ENCODE measurements around the gene GALNT11.

GALNT11 gene

DNA sequence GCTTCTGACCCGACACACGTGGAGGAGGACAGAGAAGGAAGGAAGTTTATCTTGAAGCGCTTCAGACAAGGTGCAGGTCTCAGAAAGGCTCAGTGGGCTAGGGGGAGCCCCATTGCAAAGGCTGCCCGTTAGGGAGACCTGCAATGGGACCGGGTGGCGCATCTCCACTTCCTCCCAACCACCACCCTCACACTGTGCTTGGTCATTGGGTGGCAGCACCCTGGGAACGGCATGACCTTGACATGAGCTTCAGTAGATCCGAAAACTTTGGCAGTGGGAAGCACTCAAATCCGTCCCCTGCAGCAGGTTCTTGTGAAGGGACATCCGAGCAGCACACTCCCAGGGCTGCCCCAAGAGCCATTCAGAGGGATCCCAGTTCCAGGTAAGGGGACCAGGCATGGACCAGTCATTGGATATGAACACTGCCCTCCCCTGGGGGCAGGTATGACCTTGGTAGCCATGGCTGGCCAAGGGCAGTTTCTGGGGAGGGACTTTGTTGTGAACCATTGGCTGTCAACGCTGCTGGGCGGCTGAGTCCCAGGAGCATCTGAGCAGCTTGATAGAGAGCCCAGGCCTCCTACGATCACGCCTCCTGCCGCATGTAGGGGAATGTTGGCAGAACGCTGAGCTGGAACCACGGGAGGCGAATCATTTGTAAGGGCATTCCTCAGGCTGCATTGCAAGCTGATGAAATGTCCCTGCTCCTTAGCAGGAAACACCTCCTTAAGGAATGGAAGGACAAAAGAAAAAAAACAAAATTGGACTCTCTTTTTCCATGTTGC is 37.5 kb upstream of the GALNT11 start:
- DNase-seq, result peak; percentile 85
- no peak overlapping the region for H3K4ac ChIP-seq (ENCODE audit: low read depth, low read length)
- H3K36me3 ChIP-seq (ENCODE audit: control insufficient read depth, insufficient read depth, low read length), result no peaks in the 10 kb centered on the region
- no peaks in the 10 kb centered on the region for H3K79me2 ChIP-seq (ENCODE audit: control insufficient read depth, insufficient read depth, low read length)
- H4K8ac ChIP-seq (ENCODE audit: low read depth, low read length), result no peak overlapping the region
- H3K4me3 ChIP-seq (ENCODE audit: low read length), result no peak overlapping the region
- H3K18ac ChIP-seq (ENCODE audit: low read length), result no peak overlapping the region
- H3K79me1 ChIP-seq (ENCODE audit: low read length), result no peaks in the 10 kb centered on the region
- no peak overlapping the region for H2AK5ac ChIP-seq (ENCODE audit: low read length)
- no peak overlapping the region for H2BK120ac ChIP-seq (ENCODE audit: low read depth, low read length)
- H3K56ac ChIP-seq (ENCODE audit: low read length), result no peak overlapping the region
- no peak overlapping the region for H2BK15ac ChIP-seq (replicated peaks; ENCODE audit: low read depth)
- H3K27ac ChIP-seq (ENCODE audit: low read depth, low read length), result no peak overlapping the region
- no peak overlapping the region for H3K23ac ChIP-seq (ENCODE audit: low read length)
- H3K4me2 ChIP-seq (ENCODE audit: low read length), result no peak overlapping the region
- no peak overlapping the region for H4K5ac ChIP-seq (ENCODE audit: low read length)
- no peak overlapping the region for H3K9ac ChIP-seq (ENCODE audit: low read length)
- H3K4me1 ChIP-seq (ENCODE audit: control insufficient read depth, low read depth, low read length), result no peaks in the 10 kb centered on the region
- no CpG with 5 or more reads among the region's 18 CpGs for WGBS (ENCODE audit: extremely low coverage, insufficient coverage, low lambda C conversion rate)
- no peaks in the 10 kb centered on the region for H3K27me3 ChIP-seq (ENCODE audit: insufficient read depth, low read length, poor library complexity)
- no peak overlapping the region for H2BK5ac ChIP-seq (ENCODE audit: low read length)

DNA sequence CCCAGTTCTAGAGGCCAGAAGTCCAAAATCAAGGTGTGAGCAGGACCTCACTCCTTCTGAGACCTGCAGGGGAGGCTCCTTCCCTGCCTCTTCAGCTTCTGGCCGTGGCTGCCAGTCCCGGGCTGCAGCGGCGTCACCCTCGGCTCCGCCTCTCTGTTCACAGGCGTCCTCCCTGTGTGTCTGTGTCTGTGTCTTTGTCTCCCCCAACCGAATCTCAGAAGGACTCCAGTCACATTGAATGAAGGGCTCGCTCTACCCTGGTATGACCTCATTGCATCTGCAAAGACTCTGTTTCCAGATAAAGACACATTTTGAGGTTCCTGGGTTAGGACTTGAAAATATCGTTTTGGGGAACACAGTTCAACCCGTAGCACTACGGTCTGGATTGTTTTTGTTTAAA is 33.1 kb upstream of the GALNT11 start:
- no peaks in the 10 kb centered on the region for H3K4me1 ChIP-seq (ENCODE audit: control insufficient read depth, low read depth, low read length)
- no peak overlapping the region for H4K5ac ChIP-seq (ENCODE audit: low read length)
- no peak overlapping the region for H3K56ac ChIP-seq (ENCODE audit: low read length)
- H2BK15ac ChIP-seq (replicated peaks; ENCODE audit: low read depth), result no peak overlapping the region
- no peak overlapping the region for H3K27ac ChIP-seq (ENCODE audit: low read depth, low read length)
- no peak overlapping the region for H3K4me2 ChIP-seq (ENCODE audit: low read length)
- H3K79me1 ChIP-seq (ENCODE audit: low read length), result no peaks in the 10 kb centered on the region
- no peak overlapping the region for H2AK5ac ChIP-seq (ENCODE audit: low read length)
- no peak overlapping the region for H2BK120ac ChIP-seq (ENCODE audit: low read depth, low read length)
- no peak overlapping the region for H3K4me3 ChIP-seq (ENCODE audit: low read length)
- H3K18ac ChIP-seq (ENCODE audit: low read length), result no peak overlapping the region
- WGBS (ENCODE audit: extremely low coverage, insufficient coverage, low lambda C conversion rate), result no CpG with 5 or more reads among the region's 12 CpGs
- no peak overlapping the region for H3K23ac ChIP-seq (ENCODE audit: low read length)
- no peaks in the 10 kb centered on the region for H3K36me3 ChIP-seq (ENCODE audit: control insufficient read depth, insufficient read depth, low read length)
- H3K9ac ChIP-seq (ENCODE audit: low read length), result no peak overlapping the region
- no peak overlapping the region for H4K8ac ChIP-seq (ENCODE audit: low read depth, low read length)
- DNase-seq, result peak; percentile 94
- H2BK5ac ChIP-seq (ENCODE audit: low read length), result no peak overlapping the region
- H3K79me2 ChIP-seq (ENCODE audit: control insufficient read depth, insufficient read depth, low read length), result no peaks in the 10 kb centered on the region
- no peak overlapping the region for H3K4ac ChIP-seq (ENCODE audit: low read depth, low read length)
- H3K27me3 ChIP-seq (ENCODE audit: insufficient read depth, low read length, poor library complexity), result no peaks in the 10 kb centered on the region

DNA sequence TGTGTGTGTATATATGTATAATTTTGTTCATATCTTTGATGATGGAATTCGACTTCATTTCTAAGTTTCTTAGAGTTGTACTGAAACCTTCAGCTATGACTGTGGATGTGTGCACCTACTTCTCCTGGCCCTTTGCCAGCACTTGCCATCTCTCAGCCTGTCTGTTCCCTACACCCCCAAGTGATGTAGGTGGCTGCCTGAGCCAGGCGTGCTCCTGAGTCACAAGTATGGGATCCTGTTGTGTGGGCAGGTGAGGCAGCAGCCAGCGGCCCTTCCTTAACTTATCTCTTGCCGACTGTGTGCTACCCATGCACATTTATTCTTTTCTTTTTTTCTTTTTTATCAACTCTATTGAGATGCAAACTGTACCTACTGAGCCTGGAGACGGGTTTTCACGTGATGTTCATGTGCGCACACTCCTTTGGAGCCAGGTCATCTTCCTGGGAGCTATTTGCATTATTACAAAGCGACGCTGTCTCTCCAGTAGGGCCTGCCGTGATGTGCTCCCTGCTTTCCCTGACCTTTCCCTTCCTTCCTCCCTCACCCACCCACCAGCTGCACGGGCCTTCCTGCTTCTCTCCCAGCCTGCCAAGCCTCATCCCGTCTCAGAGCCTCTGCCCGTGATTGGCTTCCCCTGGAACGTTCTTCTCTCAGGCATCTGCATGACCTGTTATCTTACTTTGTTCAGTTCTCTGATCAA is 31.3 kb upstream of the GALNT11 start:
- no peak overlapping the region for H2AK5ac ChIP-seq (ENCODE audit: low read length)
- H2BK5ac ChIP-seq (ENCODE audit: low read length), result no peak overlapping the region
- no peak overlapping the region for H3K23ac ChIP-seq (ENCODE audit: low read length)
- H3K4me1 ChIP-seq (ENCODE audit: control insufficient read depth, low read depth, low read length), result no peaks in the 10 kb centered on the region
- no peak overlapping the region for H3K4me3 ChIP-seq (ENCODE audit: low read length)
- H3K9ac ChIP-seq (ENCODE audit: low read length), result no peak overlapping the region
- H4K5ac ChIP-seq (ENCODE audit: low read length), result no peak overlapping the region
- no peak overlapping the region for H3K4ac ChIP-seq (ENCODE audit: low read depth, low read length)
- no peaks in the 10 kb centered on the region for H3K79me2 ChIP-seq (ENCODE audit: control insufficient read depth, insufficient read depth, low read length)
- no peak overlapping the region for H3K56ac ChIP-seq (ENCODE audit: low read length)
- WGBS (ENCODE audit: extremely low coverage, insufficient coverage, low lambda C conversion rate), result no CpG with 5 or more reads among the region's 14 CpGs
- no peaks in the 10 kb centered on the region for H3K27me3 ChIP-seq (ENCODE audit: insufficient read depth, low read length, poor library complexity)
- no peaks in the 10 kb centered on the region for H3K79me1 ChIP-seq (ENCODE audit: low read length)
- H3K36me3 ChIP-seq (ENCODE audit: control insufficient read depth, insufficient read depth, low read length), result no peaks in the 10 kb centered on the region
- peak; percentile 10 for DNase-seq
- no peak overlapping the region for H3K18ac ChIP-seq (ENCODE audit: low read length)
- no peak overlapping the region for H2BK120ac ChIP-seq (ENCODE audit: low read depth, low read length)
- H2BK15ac ChIP-seq (replicated peaks; ENCODE audit: low read depth), result no peak overlapping the region
- H3K4me2 ChIP-seq (ENCODE audit: low read length), result no peak overlapping the region
- H3K27ac ChIP-seq (ENCODE audit: low read depth, low read length), result no peak overlapping the region
- H4K8ac ChIP-seq (ENCODE audit: low read depth, low read length), result no peak overlapping the region

DNA sequence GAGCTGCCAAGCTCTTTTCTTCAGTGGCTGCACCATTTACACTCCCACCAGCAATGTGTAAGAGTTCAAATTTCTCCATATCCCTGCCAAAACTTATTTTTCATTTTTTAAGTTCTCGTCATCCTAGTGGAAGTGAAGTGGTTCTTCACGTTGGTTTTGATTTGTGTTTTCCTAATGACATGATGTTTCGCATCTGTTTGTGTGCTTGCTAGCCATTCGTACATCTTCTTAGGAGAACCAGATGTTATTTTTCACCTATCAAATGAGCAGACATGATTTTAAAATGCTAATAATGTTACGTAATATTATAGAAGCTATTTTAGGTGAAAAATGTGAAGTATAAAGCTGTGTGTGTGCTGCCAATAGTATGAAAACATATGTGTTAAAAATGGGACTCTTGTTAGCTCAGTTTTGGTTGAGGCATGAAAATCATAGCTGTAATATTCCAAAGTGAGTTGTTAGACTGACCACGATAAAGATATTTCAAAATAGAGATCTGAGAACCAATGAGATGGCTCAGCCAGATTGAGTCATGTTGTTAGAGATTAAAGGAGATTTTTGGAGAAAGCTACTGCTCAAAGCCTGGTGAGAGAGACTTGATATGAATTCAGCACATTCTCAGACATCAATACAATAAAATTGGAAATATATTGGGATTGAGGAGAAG is 25.9 kb upstream of the GALNT11 start:
- H3K56ac ChIP-seq (ENCODE audit: low read length), result no peak overlapping the region
- H3K79me2 ChIP-seq (ENCODE audit: control insufficient read depth, insufficient read depth, low read length), result no peaks in the 10 kb centered on the region
- no peak for DNase-seq
- no peak overlapping the region for H3K27ac ChIP-seq (ENCODE audit: low read depth, low read length)
- no peak overlapping the region for H3K9ac ChIP-seq (ENCODE audit: low read length)
- H2AK5ac ChIP-seq (ENCODE audit: low read length), result no peak overlapping the region
- no peak overlapping the region for H3K4me3 ChIP-seq (ENCODE audit: low read length)
- H3K4me1 ChIP-seq (ENCODE audit: control insufficient read depth, low read depth, low read length), result no peaks in the 10 kb centered on the region
- no peak overlapping the region for H2BK15ac ChIP-seq (replicated peaks; ENCODE audit: low read depth)
- no CpG with 5 or more reads among the region's 6 CpGs for WGBS (ENCODE audit: extremely low coverage, insufficient coverage, low lambda C conversion rate)
- H3K4me2 ChIP-seq (ENCODE audit: low read length), result no peak overlapping the region
- H3K27me3 ChIP-seq (ENCODE audit: insufficient read depth, low read length, poor library complexity), result no peaks in the 10 kb centered on the region
- H3K4ac ChIP-seq (ENCODE audit: low read depth, low read length), result no peak overlapping the region
- no peak overlapping the region for H2BK120ac ChIP-seq (ENCODE audit: low read depth, low read length)
- no peak overlapping the region for H3K23ac ChIP-seq (ENCODE audit: low read length)
- H4K8ac ChIP-seq (ENCODE audit: low read depth, low read length), result no peak overlapping the region
- H3K79me1 ChIP-seq (ENCODE audit: low read length), result no peaks in the 10 kb centered on the region
- H4K5ac ChIP-seq (ENCODE audit: low read length), result no peak overlapping the region
- H2BK5ac ChIP-seq (ENCODE audit: low read length), result no peak overlapping the region
- no peak overlapping the region for H3K18ac ChIP-seq (ENCODE audit: low read length)
- no peaks in the 10 kb centered on the region for H3K36me3 ChIP-seq (ENCODE audit: control insufficient read depth, insufficient read depth, low read length)

GRCh38 chr7:152000191-152000590 is 25.3 kb upstream of the GALNT11 start:
- Histone ChIP-seq H3K56ac (ENCODE audit: low read length) (no peak overlapping the region), H3K4me1 (ENCODE audit: control insufficient read depth, low read depth, low read length) (no peaks in the 10 kb centered on the region), H3K9ac (ENCODE audit: low read length) (no peak overlapping the region), H2AK5ac (ENCODE audit: low read length) (no peak overlapping the region), H3K27me3 (ENCODE audit: insufficient read depth, low read length, poor library complexity) (no peaks in the 10 kb centered on the region), H2BK15ac (replicated peaks; ENCODE audit: low read depth) (no peak overlapping the region), H3K18ac (ENCODE audit: low read length) (no peak overlapping the region), H4K8ac (ENCODE audit: low read depth, low read length) (no peak overlapping the region), H3K4ac (ENCODE audit: low read depth, low read length) (no peak overlapping the region), H3K27ac (ENCODE audit: low read depth, low read length) (no peak overlapping the region), H3K23ac (ENCODE audit: low read length) (no peak overlapping the region), H2BK5ac (ENCODE audit: low read length) (no peak overlapping the region), H2BK120ac (ENCODE audit: low read depth, low read length) (no peak overlapping the region), H3K4me3 (ENCODE audit: low read length) (no peak overlapping the region), H3K4me2 (ENCODE audit: low read length) (no peak overlapping the region), H4K5ac (ENCODE audit: low read length) (no peak overlapping the region), H3K79me2 (ENCODE audit: control insufficient read depth, insufficient read depth, low read length) (no peaks in the 10 kb centered on the region), H3K79me1 (ENCODE audit: low read length) (no peaks in the 10 kb centered on the region), H3K36me3 (ENCODE audit: control insufficient read depth, insufficient read depth, low read length) (no peaks in the 10 kb centered on the region)
- no peak for DNase-seq
- no CpG with 5 or more reads among the region's 1 CpG for WGBS (ENCODE audit: extremely low coverage, insufficient coverage, low lambda C conversion rate)

All from mesendoderm (in vitro differentiated cells).